Fibroblast of skin of back (primary cell): ENCODE data around the gene CXCL1.

ENCODE experiments used
- DNase-seq: peaks from one replicate; pipeline ENCODE4 v3.0.0-alpha.2; 2013

CXCL1 gene

GRCh38 chr4:73852771-73853170 lies 16.4 kb upstream of the CXCL1 start:
- DNase-seq = no peak

GRCh38 chr4:73853246-73853704 lies 15.9 kb upstream of the CXCL1 start, which contains the start of gene PF4V1:
PF4V1 (plus strand) TSS chr4:73853296; CDS start chr4:73853363, 67 bp downstream.
- DNase-seq = no peak

DNA sequence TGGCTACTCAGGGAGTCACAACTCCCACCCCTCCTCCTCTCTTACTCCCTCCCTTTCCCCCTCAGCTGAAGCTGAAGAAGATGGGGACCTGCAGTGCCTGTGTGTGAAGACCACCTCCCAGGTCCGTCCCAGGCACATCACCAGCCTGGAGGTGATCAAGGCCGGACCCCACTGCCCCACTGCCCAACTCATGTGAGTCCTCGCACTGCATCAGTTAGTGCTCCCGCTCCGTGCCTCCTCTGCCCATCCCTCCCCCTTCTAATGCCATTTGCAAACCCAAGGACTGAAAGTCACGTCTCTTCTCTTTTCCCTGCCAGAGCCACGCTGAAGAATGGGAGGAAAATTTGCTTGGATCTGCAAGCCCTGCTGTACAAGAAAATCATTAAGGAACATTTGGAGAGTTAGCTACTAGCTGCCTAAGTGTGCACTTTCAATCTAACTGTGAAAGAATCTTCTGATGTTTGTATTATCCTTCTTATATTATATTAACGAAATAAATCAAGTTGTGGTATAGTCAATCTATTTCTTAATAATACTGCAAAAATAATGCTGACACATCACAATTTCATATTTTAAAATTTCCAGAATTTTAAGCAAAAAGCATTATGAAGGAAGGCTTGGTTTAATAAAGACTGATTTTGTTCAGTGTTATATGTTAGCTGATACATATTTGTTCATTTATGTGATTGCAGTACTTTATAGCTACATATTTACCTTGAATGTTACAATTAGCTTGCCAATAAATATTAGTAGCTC lies 15.3 kb upstream of the CXCL1 start:
- no peak for DNase-seq

DNA sequence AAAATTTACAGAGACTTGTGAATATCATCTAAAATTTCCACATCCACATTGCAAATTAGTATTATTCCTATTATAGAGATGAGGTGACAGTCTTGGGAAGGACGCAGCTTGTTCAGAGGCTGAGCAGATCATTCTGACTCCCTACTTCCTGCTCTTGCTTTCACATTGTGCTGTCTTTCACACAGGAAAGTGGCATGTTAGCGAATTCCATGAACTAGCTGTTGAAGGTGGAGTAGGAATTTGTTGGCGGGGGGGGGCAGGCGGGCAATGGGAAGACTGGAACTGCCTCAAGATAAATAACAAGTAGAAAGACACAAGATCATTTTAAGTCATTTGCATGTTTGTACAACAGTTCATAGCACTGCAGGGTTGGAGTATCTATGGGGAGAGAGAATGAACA lies 13.8 kb upstream of the CXCL1 start:
- peak; percentile 70 for DNase-seq

- peak; percentile 80 for DNase-seq
These were observed 12.7 kb upstream of the CXCL1 start for GRCh38 chr4:73856518-73856917.

DNA sequence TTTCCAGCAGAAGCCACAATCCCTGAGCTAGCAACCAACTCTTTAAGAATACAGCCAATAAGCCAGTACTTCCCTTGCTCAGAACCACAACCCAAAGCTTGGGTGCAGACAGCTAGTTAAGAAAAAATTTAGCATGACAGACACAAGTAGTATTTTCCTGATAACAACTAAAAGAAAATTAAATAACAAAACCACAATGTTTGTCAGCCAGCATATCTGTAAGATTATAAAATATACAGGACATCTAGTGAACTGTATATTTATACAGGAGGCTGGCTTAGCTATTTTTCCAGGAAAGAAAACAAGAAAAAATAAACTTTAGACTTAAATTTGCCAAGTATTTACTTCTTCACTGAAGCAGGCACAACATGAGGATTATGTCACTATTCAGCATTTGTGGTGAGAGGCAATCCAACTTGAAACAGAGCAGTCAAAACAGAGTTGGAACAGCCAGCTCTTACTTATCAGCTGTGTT lies 9.5 kb upstream of the CXCL1 start:
- DNase-seq = peak; percentile 71

DNA sequence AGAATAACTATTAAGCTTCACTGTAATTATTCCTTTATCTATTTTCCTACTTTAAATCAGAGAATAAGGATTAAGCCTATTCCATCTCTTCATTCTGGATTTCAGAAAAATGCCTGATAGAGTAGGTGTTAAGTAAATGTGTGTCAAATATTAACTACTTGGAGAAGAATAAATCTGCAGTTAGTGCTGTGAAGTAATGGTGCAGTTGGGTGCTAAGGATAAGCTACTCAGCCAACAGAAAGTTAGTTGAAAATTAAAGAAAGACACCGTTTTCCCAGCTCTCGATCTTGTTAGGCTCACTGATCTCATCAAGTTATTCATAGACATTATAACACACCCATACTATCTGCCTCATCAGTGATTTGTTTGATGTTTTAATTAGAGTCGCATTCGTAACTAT lies 9.0 kb upstream of the CXCL1 start:
- no peak for DNase-seq

DNA sequence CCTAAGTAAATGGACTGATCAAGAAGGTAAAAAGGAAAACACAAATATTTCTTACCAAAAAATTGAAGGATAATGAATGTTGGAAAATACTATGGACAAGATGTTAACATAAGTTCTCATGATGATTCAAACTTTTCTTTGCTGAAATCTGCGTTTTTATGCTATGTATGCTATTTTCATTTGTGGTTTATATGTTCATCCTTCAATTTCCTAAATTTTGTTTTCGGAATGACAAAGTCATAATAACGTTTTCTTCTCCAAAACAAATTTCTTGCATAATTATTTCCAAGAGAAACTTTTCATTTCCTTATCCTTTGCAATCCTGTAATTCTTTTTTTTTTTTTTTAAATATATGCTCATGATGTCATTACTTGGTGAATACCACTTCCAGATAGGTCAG lies 8.3 kb upstream of the CXCL1 start:
- no peak for DNase-seq

- no peak for DNase-seq
These were observed 6.9 kb upstream of the CXCL1 start for GRCh38 chr4:73862322-73862721.

GRCh38 chr4:73864365-73864764 lies 4.8 kb upstream of the CXCL1 start:
- DNase-seq = no peak

- DNase-seq = no peak
These were observed 4.2 kb upstream of the CXCL1 start for GRCh38 chr4:73864961-73865360.

GRCh38 chr4:73865431-73866096 lies 3.6 kb upstream of the CXCL1 start:
- DNase-seq = no peak

DNA sequence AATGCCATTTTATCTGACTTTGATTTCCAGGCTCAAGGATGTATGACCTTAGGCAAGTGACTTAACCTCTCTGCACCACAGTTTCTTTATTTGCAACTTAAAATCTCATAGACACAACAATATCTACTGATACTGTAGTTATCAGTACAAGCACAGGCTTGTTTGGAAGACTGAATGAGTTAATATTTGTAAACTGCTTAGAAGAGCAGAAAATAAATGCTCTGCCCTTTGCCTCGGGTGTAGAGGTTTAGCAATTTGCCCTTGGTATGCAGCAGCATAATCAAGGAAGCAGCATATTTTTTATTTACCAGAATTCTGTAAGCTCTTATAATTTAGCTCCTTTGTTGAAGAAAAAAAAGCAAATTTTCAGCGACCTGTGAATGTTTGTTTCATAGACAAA lies 2.9 kb upstream of the CXCL1 start:
- no peak for DNase-seq

GRCh38 chr4:73867783-73868182 lies 1.4 kb upstream of the CXCL1 start:
- DNase-seq = no peak

- DNase-seq = no peak
These were observed 725 bp upstream of the CXCL1 start for GRCh38 chr4:73868206-73869129.

DNA sequence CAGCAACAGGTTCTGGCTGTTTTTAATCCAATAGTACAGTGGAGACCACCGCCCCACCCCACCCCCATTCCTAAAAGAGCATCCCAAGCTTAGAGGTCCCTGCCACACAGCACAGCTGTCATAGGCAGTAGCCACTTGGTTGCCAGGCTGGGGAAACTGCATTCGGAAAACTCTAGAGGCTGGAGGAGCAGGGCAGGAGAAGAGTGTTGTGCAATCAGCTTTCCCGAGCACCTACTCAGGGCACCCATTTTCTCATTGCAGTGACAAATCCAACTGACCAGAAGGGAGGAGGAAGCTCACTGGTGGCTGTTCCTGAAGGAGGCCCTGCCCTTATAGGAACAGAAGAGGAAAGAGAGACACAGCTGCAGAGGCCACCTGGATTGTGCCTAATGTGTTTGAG lies 1.1 kb downstream of the CXCL1 start:
- DNase-seq = no peak

- DNase-seq = no peak
These were observed 1.6 kb downstream of the CXCL1 start for GRCh38 chr4:73870768-73871167.

DNA sequence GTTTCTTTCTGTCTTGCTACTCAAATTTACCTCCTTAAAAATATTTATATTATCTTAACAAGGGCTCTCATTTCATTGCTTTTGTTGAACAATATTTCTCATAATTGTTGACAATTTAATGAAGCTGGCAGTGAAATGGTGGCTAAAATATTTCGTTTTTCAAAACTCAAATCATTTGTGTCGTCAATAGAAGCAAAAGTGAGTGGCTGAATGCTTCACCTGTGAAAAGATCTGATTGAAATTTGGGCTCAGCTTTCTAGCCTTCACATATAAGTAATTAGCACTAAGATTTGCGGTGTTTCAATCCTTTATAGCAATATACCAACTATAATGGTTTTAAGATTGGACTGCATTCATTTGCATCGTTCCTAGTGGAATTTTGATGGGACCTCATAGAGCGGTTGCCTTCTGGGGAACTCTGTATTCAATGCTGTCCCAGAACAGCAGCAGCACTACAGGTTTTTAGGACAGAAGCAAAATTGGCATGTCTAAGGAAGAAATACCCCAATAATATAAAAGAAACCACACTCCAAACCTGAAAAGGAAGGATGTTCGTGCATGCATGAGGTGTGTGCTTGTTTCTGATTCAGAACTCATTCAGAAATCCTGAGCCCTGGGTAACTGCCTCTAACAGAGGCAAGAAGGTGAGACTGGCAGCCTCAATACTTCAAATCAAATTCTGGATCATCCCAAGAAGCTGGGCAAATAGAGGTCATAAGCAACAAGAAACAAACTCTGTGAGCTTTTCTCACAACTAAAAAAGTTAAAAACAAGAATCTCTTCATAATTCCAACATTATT lies 2.5 kb downstream of the CXCL1 start:
- DNase-seq = no peak

DNA sequence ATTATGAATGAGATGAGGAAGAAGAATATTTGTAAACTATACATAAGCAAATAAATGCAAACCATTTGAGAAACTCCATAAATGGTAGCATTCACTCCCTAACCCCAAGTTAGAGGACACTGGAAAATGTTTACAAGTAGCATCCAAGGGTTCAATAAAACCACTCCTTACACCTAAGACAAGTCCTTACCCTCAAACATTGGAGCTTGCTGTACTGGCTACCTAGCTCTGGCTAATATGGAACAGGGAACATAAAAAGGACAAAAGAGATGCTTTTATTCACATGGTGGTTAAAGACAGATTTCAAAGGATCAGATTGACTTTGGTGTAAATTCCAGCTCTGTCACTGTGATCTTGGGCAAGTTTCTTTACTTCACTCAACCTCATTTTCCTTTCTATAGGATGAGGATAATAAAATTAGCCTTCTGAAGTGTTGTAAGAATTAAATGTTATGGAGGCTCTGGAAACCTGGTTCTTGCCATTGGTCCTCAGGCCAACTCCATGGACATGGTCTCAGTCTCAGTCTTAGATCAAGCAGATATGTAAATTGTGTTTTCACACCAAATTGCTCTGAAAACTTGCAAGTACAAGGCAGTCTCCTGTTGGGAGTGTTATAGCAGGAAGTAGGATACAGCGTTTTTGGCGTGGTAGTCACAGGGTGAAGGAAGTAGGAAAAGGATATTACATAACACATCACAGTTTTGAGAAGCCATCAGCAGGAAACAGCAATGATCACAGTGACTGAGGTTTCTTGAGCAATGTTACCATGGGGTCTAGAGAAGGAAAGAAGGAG lies 3.3 kb downstream of the CXCL1 start:
- no peak for DNase-seq

- DNase-seq = no peak
These were observed 5.2 kb downstream of the CXCL1 start for GRCh38 chr4:73874386-73874785.

- no peak for DNase-seq
These were observed 6.2 kb downstream of the CXCL1 start for GRCh38 chr4:73875401-73875800.
